OCI-LY1 (cell line): ENCODE measurements around the gene AKAP11.

Experiments used
- H2AFZ ChIP-seq: fragments of 200-600 bp; sonication (generic), shearing (Covaris generic); 2 replicates; pipeline ENCODE4 v1.6.0; 2014; ENCODE audit warnings: antibody characterized with exemption, mild to moderate bottlenecking, low read length
- H3F3A ChIP-seq: fragments of 200-600 bp; sonication (generic), shearing (Covaris generic); 2 replicates; pipeline ENCODE4 v1.6.0; 2014; ENCODE audit warnings: mild to moderate bottlenecking, antibody characterized with exemption, low read length, moderate library complexity; ENCODE audit not compliant: insufficient read depth
- H3K27ac ChIP-seq: fragments of 200-600 bp; sonication (generic); 2 replicates; pipeline ENCODE4 v1.5.1; 2014; ENCODE audit warnings: low read length, mixed run types, mild to moderate bottlenecking, low read depth; ENCODE audit not compliant: poor library complexity, severe bottlenecking
- H3K27me3 ChIP-seq: fragments of 200-600 bp; sonication (generic); 2 replicates; pipeline ENCODE4 v1.6.0; 2014; ENCODE audit warnings: antibody characterized with exemption, mild to moderate bottlenecking, low read length, moderate library complexity; ENCODE audit not compliant: insufficient read depth
- H3K36me3 ChIP-seq: fragments of 200-600 bp; sonication (generic); 2 replicates; pipeline ENCODE4 v1.6.1; 2014; ENCODE audit warnings: mild to moderate bottlenecking, antibody characterized with exemption, low read length, moderate library complexity, mixed read lengths; ENCODE audit not compliant: insufficient read depth
- H3K4me1 ChIP-seq: fragments of 200-600 bp; sonication (generic); 2 replicates; pipeline ENCODE4 v1.5.1; 2014; ENCODE audit warnings: mild to moderate bottlenecking, low read length, moderate library complexity; ENCODE audit not compliant: insufficient read depth, severe bottlenecking
- H3K4me2 ChIP-seq: fragments of 200-600 bp; sonication (generic), shearing (Covaris generic); 2 replicates; pipeline ENCODE4 v1.6.1; 2014; ENCODE audit warnings: low read length
- H3K4me3 ChIP-seq: fragments of 200-600 bp; sonication (generic); 2 replicates; pipeline ENCODE4 v1.5.1; 2014; ENCODE audit warnings: low read length, low read depth, mild to moderate bottlenecking, mixed read lengths; ENCODE audit not compliant: poor library complexity, severe bottlenecking
- H3K79me2 ChIP-seq: fragments of 200-600 bp; shearing (Covaris generic); 2 replicates; pipeline ENCODE4 v1.6.1; 2016; ENCODE audit warnings: mixed run types, low read length, mixed read lengths; ENCODE audit not compliant: insufficient read depth
- H3K9ac ChIP-seq: fragments of 200-600 bp; sonication (generic), shearing (Covaris generic); 2 replicates; pipeline ENCODE4 v1.6.1; 2014; ENCODE audit warnings: mild to moderate bottlenecking, low read length, mixed read lengths
- H3K9me2 ChIP-seq: fragments of 200-600 bp; sonication (generic), shearing (Covaris generic); 2 replicates; pipeline ENCODE4 v1.6.1; 2014; ENCODE audit warnings: low read depth, mild to moderate bottlenecking, low read length, mixed read lengths
- H3K9me3 ChIP-seq: fragments of 200-600 bp; shearing (Covaris generic); 2 replicates; pipeline ENCODE4 v1.6.1; 2014; ENCODE audit warnings: low read length, mixed read lengths
- H4K20me1 ChIP-seq: fragments of 200-600 bp; sonication (generic), shearing (Covaris generic); 2 replicates; pipeline ENCODE4 v1.6.0; 2016; ENCODE audit warnings: mild to moderate bottlenecking, low read length; ENCODE audit not compliant: insufficient read depth
- CTCF ChIP-seq: fragments of 200-600 bp; sonication (generic), shearing (Covaris generic); IDR thresholded peaks from 2 replicates; pipeline ENCODE4 v1.5.1; 2017; ENCODE audit warnings: mild to moderate bottlenecking, antibody characterized with exemption, low read length, moderate library complexity, mixed read lengths
- EZH2 ChIP-seq: fragments of 200-600 bp; sonication (generic), shearing (Covaris generic); IDR thresholded peaks from 2 replicates; pipeline ENCODE4 v1.8.0; 2017; ENCODE audit warnings: borderline replicate concordance, mixed run types, mild to moderate bottlenecking, antibody characterized with exemption, low read length, moderate library complexity, mixed read lengths

Gene AKAP11

GRCh38 chr13:42345367-42345766 is 73.4 kb downstream of the AKAP11 start:
- no peak overlapping the region for H2AFZ ChIP-seq
- H3K9ac ChIP-seq = no peak overlapping the region
- no peaks in the 10 kb centered on the region for H3K27me3 ChIP-seq
- no peak overlapping the region for H3K4me2 ChIP-seq
- no peaks in the 10 kb centered on the region for H3K9me2 ChIP-seq
- no peaks in the 10 kb centered on the region for H3F3A ChIP-seq
- H3K9me3 ChIP-seq = no peaks in the 10 kb centered on the region
- no peaks in the 10 kb centered on the region for H3K4me1 ChIP-seq
- H3K36me3 ChIP-seq = no peaks in the 10 kb centered on the region
- TF ChIP-seq CTCF (no peak), EZH2 (no peak)
- H3K79me2 ChIP-seq = no peaks in the 10 kb centered on the region
- H3K27ac ChIP-seq = no peak overlapping the region
- no peaks in the 10 kb centered on the region for H4K20me1 ChIP-seq
- H3K4me3 ChIP-seq = no peak overlapping the region

- Histone ChIP-seq H3K9ac (no peak overlapping the region), H3K9me3 (no peaks in the 10 kb centered on the region), H3K9me2 (no peaks in the 10 kb centered on the region), H2AFZ (no peak overlapping the region), H3K4me2 (no peak overlapping the region), H3K4me1 (no peaks in the 10 kb centered on the region), H3K79me2 (no peaks in the 10 kb centered on the region), H3K27me3 (no peaks in the 10 kb centered on the region), H3K36me3 (no peaks in the 10 kb centered on the region), H3K27ac (no peak overlapping the region), H3K4me3 (no peak overlapping the region), H4K20me1 (no peaks in the 10 kb centered on the region), H3F3A (no peaks in the 10 kb centered on the region)
- TF ChIP-seq CTCF (no peak), EZH2 (no peak)
Observed at GRCh38 chr13:42348576-42348975, 76.6 kb downstream of the AKAP11 start.

DNA sequence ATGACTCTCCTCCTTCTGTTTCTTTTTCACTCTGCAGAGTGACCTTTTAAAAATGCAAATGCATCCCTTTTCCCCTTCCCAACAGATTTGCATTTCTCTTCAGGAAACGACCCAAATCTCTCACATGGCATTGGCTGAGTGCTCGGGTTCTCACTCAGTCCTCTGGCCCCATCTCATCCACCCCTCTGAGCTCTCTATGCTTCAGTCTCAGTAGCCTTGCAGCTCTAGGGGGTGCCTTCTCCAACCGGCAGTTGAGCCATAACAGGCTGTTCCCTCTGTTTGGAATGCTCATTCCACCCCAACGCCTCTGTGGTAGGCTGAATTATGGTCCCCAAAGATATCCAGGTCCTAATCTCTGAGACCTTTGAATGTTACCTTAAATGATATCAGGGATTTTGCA is 78.2 kb downstream of the AKAP11 start:
- Histone ChIP-seq H2AFZ (no peak overlapping the region), H3K9ac (no peak overlapping the region), H3F3A (no peaks in the 10 kb centered on the region), H3K9me2 (no peaks in the 10 kb centered on the region), H3K36me3 (no peaks in the 10 kb centered on the region), H3K4me3 (no peak overlapping the region), H3K4me1 (no peaks in the 10 kb centered on the region), H3K4me2 (no peak overlapping the region), H3K27ac (no peak overlapping the region), H3K9me3 (no peaks in the 10 kb centered on the region), H3K27me3 (no peaks in the 10 kb centered on the region), H4K20me1 (no peaks in the 10 kb centered on the region), H3K79me2 (no peaks in the 10 kb centered on the region)
- TF ChIP-seq CTCF = no peak
- TF ChIP-seq EZH2 = no peak
